GM12878 (cell line): ENCODE results near the gene TSC22D3. TPM values are rescaled to one million over a fixed set of nuclear protein-coding genes. Genes with fewer than 3 reads are reported as not detected.

Experiments
- ATAC-seq: fragments of 200-7000 bp; cut with Tn5 transposase; 3 replicates; pipeline ENCODE4 v1.9.1; 2020; ENCODE audit warnings: mild to moderate bottlenecking, moderate library complexity
- BruUV-seq: library from RNA; stranded (reverse); fragments of 400-500 nt; replicated peaks from 2 replicates; lab custom pipeline; 2021; lab: Mats Ljungman, UMichigan
- CTCF ChIA-PET: fragments of 300-600 bp; sonication (Branson Sonifier 250); formaldehyde crosslinking; extraction: SDS; loops from one replicate; lab custom pipeline; 2021; ENCODE audit warnings: inconsistent platforms; lab: Yijun Ruan, JAX
- POLR2A ChIA-PET: fragments of 350-600 bp; formaldehyde crosslinking; extraction: SDS; loops from one replicate; lab custom pipeline; 2021; ENCODE audit warnings: inconsistent platforms; lab: Charles Lee
- RAD21 ChIA-PET: fragments of 300-600 bp; sonication (Branson Sonifier 250); formaldehyde crosslinking; loops from one replicate; lab custom pipeline; 2023; ENCODE audit warnings: antibody characterized with exemption; ENCODE audit not compliant: unreplicated experiment; lab: Charles Lee
- SMC1A ChIA-PET: fragments of 300-600 bp; sonication (Branson Sonifier 250); formaldehyde crosslinking; loops from one replicate; lab custom pipeline; 2023; ENCODE audit not compliant: unreplicated experiment, uncharacterized antibody; lab: Charles Lee
- DNase-seq: peaks from one replicate; pipeline ENCODE4 v3.0.0-alpha.2; 2011; ENCODE audit warnings: low read depth, low spot score
- FAIRE-seq: peaks from 3 replicates; lab custom pipeline; 2011; peaks lifted over from hg19 to GRCh38; lab: Jason Lieb, UNC
- H2AFZ ChIP-seq: 2 replicates; pipeline ENCODE4 v1.6.0; 2011; ENCODE audit warnings: low read depth, low read length, control low read depth; ENCODE audit not compliant: control insufficient read depth
- H3K27ac ChIP-seq: 2 replicates; pipeline ENCODE4 v1.5.1; 2011; ENCODE audit warnings: control low read depth; ENCODE audit not compliant: control insufficient read depth, insufficient read depth
- H3K27me3 ChIP-seq, 2 experiments: replicated peaks in 1 of 2; 2 replicates each; pipeline versions ENCODE4 v1.6.0 to v1.6.1; 2011; ENCODE audit warnings: low read length in 1 of 2; ENCODE audit not compliant: control insufficient read depth in 2 of 2, insufficient read depth in 2 of 2
- H3K36me3 ChIP-seq, 2 experiments: 2 replicates each; pipeline ENCODE4 v1.5.1; 2011; ENCODE audit warnings: low read length in 1 of 2; ENCODE audit not compliant: control insufficient read depth in 2 of 2, insufficient read depth in 2 of 2
- H3K4me1 ChIP-seq: 2 replicates; pipeline ENCODE4 v1.6.1; 2011; ENCODE audit warnings: mild to moderate bottlenecking, low read length, moderate library complexity, mixed read lengths; ENCODE audit not compliant: control insufficient read depth, insufficient read depth
- H3K4me2 ChIP-seq: 2 replicates; pipeline ENCODE4 v1.6.0; 2011; ENCODE audit warnings: control low read depth; ENCODE audit not compliant: control insufficient read depth, insufficient read depth
- H3K4me3 ChIP-seq: fragments of 200-600 bp; sonication (generic); 2 replicates; pipeline ENCODE4 v1.5.1; 2016
- H3K79me2 ChIP-seq: 2 replicates; pipeline ENCODE4 v1.6.0; 2011; ENCODE audit warnings: low read length; ENCODE audit not compliant: control insufficient read depth, insufficient read depth
- H3K9ac ChIP-seq: 2 replicates; pipeline ENCODE4 v1.8.0; 2011; ENCODE audit warnings: low read length, control low read depth, mixed read lengths; ENCODE audit not compliant: control insufficient read depth, insufficient read depth
- H3K9me3 ChIP-seq: replicated peaks from 3 replicates; pipeline ENCODE4 v1.5.1; 2011; ENCODE audit warnings: mild to moderate bottlenecking, low read length; ENCODE audit not compliant: control insufficient read depth, insufficient read depth
- H4K20me1 ChIP-seq: 2 replicates; pipeline ENCODE4 v1.6.0; 2011; ENCODE audit not compliant: control insufficient read depth, insufficient read depth
- EZH2 ChIP-seq: IDR thresholded peaks from 2 replicates; pipeline ENCODE4 v1.6.1; 2012; ENCODE audit warnings: low read depth, mild to moderate bottlenecking, control low read depth, inconsistent platforms, low read length, borderline replicate concordance; ENCODE audit not compliant: control insufficient read depth
- KLF5 ChIP-seq: fragments of 450-650 bp; IDR thresholded peaks from 2 replicates; pipeline ENCODE4 v1.6.1; 2014; ENCODE audit warnings: mild to moderate bottlenecking; ENCODE audit not compliant: partially characterized antibody
- SMARCA5 ChIP-seq: fragments of 450-650 bp; IDR thresholded peaks from 2 replicates; pipeline ENCODE4 v1.6.1; 2017; ENCODE audit warnings: mild to moderate bottlenecking
- SREBF2 ChIP-seq: IDR thresholded peaks from 2 replicates; pipeline ENCODE4 v1.6.1; 2012; ENCODE audit warnings: mild to moderate bottlenecking, low read length
- TARDBP ChIP-seq: IDR thresholded peaks from 2 replicates; pipeline ENCODE4 v1.6.1; 2016; ENCODE audit warnings: borderline replicate concordance
- WRNIP1 ChIP-seq: IDR thresholded peaks from 2 replicates; pipeline ENCODE4 v1.6.1; 2011; ENCODE audit warnings: low read depth, low read length, improper control_type of control experiment, borderline replicate concordance
- YBX1 ChIP-seq: fragments of 450-650 bp; IDR thresholded peaks from 2 replicates; pipeline ENCODE4 v1.6.1; 2016; ENCODE audit warnings: antibody characterized with exemption
- ZNF24 ChIP-seq: fragments of 450-650 bp; IDR thresholded peaks from 2 replicates; pipeline ENCODE4 v1.6.1; 2017; ENCODE audit warnings: antibody characterized with exemption, mild to moderate bottlenecking
- WGBS: methylation state at CpG from one replicate; pipeline ENCODE4 v1.1.6; 2016; ENCODE audit warnings: low lambda C conversion rate; ENCODE audit not compliant: insufficient replicate concordance, insufficient coverage; ENCODE audit errors: missing lambda C conversion rate; 5-methylcytosine and 5-hydroxymethylcytosine counted together
- in situ Hi-C: fragments of 300-500 bp; cut with MboI; formaldehyde crosslinking; loops from 9 replicates; pipeline ENCODE4 v1.14.3; 2018; ENCODE audit warnings: mixed read lengths
- intact Hi-C: fragments of 100-400 bp; cut with micrococcal nuclease; formaldehyde crosslinking; loops from one replicate; pipeline ENCODE4 v1.14.2; 2022; ENCODE audit not compliant: unreplicated experiment
- polyA plus RNA-seq, 11 experiments: library from polyadenylated mRNA; depleted of rRNA in 4 of 11; unstranded in 6 of 11; stranded (reverse) in 5 of 11; fragments of >200 nt; fragmentation: Nextera tagmentation in 4 of 11; fragmentation: Illumina TruSeq in 1 of 11; extraction: Ambion mirVana in 4 of 11; extraction: Trizol in 1 of 11; gene quantifications; 1 replicate in 1 of 11; 2 replicates in 10 of 11; pipeline versions ENCODE4 v1.2.1 to v1.2.3, GENCODE V29; 2011 to 2016; ENCODE audit warnings: inconsistent platforms in 2 of 11, missing spikeins in 2 of 11, low read depth in 1 of 11
- total RNA-seq, 4 experiments: library from RNA; depleted of rRNA in 3 of 4; stranded (reverse); fragments of >200 nt in 3 of 4; fragmentation: Illumina TruSeq in 1 of 4; extraction: Trizol in 1 of 4; gene quantifications; 2 replicates each; pipeline versions ENCODE4 v1.2.1 to v1.2.3, GENCODE V29; 2013 to 2021
- TF ChIP-seq, protein P1 (sequence below): IDR thresholded peaks from 2 replicates; pipeline ENCODE4 v1.6.1; 2012; ENCODE audit warnings: low read depth, low read length, improper control_type of control experiment
- TF ChIP-seq, protein P2 (sequence below): fragments of 450-650 bp; conservative IDR thresholded peaks from 2 replicates; pipeline ENCODE4 v1.6.1; 2017; ENCODE audit warnings: mild to moderate bottlenecking, moderate library complexity
- TF ChIP-seq, protein P3 (sequence below): fragments of 450-650 bp; formaldehyde crosslinking; IDR thresholded peaks from 2 replicates; pipeline ENCODE4 v1.4.0; 2022; ENCODE audit warnings: mild to moderate bottlenecking, moderate library complexity

TSC22D3 gene
- total and polyA plus RNA-seq, 10 of the 15 experiments (the other 5 are each of a cell fraction or from before 2014, with no cell fraction given) = 4.6 to 122 (median 16.1) TPM

DNA sequence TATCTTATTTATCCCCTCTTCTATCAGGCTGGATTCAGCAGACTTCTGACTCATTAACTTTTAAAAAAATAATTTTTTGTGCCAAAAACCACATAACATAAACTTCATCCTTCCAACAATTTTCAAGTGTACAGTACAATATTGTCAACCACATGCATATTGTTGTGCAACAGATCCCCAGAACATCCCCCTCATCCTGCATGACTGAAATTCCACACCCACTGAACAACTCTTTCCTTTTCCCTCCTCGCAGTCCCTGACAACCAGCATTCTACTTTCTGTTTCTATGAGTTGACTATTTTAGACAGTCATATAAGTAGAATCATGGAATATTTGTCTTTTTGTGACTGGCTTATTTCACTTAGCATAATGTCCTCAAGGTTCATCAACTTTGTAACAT is 47.9 kb upstream of the TSC22D3 start (continued):
- TF ChIP-seq, protein P1, sequence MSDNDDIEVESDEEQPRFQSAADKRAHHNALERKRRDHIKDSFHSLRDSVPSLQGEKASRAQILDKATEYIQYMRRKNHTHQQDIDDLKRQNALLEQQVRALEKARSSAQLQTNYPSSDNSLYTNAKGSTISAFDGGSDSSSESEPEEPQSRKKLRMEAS = no peak
- TF ChIP-seq WRNIP1 (no peak), YBX1 (no peak), SREBF2 (no peak), SMARCA5 (no peak)
- TF ChIP-seq, protein P2, sequence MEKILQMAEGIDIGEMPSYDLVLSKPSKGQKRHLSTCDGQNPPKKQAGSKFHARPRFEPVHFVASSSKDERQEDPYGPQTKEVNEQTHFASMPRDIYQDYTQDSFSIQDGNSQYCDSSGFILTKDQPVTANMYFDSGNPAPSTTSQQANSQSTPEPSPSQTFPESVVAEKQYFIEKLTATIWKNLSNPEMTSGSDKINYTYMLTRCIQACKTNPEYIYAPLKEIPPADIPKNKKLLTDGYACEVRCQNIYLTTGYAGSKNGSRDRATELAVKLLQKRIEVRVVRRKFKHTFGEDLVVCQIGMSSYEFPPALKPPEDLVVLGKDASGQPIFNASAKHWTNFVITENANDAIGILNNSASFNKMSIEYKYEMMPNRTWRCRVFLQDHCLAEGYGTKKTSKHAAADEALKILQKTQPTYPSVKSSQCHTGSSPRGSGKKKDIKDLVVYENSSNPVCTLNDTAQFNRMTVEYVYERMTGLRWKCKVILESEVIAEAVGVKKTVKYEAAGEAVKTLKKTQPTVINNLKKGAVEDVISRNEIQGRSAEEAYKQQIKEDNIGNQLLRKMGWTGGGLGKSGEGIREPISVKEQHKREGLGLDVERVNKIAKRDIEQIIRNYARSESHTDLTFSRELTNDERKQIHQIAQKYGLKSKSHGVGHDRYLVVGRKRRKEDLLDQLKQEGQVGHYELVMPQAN = no peak

DNA sequence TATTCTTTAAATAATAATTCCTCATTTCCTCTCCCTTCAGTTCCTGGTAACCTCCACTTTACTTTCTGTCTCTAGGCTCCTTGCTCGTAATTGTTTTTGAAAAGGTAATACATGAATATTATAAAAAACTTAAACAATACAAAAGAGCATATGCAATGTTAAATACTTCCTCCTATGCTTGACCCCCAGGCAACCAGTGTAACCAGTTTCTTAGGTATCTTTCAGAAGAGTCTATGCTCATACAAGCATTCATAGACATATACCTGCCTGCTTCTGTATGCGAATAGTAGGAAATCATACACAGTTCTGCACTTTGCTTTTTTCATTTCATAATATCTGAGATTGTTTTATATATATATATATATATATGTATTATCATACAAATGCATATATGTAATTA is 47.5 kb upstream of the TSC22D3 start:
- no peaks in the 10 kb centered on the region for H3K4me1 ChIP-seq
- ChIA-PET CTCF (no interaction called here), SMC1A (no interaction called here), POLR2A (interaction anchor here (0.7 kb wide), 1 partner anchor 318 kb away, joined by 3 read pairs; no protein-coding TSS in a partner anchor), RAD21 (no interaction called here)
- FAIRE-seq (no peak), DNase-seq (no peak), ATAC-seq (no peak)
- whole genome bisulfite sequencing = 56% methylated on average over 2 of the region's 2 CpGs
- H3K4me2 ChIP-seq = no peak overlapping the region
- H3K4me3 ChIP-seq = no peak overlapping the region
- no peak overlapping the region for H3K27ac ChIP-seq
- H3K9me3 ChIP-seq = no peaks in the 10 kb centered on the region; the same call in 2 of the 3 replicates
- 0 out of 4 replicates have a peak, but pooled peaks cover 0 to 4% of the 10 kb centered on the region in 2 experiments for H3K27me3 ChIP-seq
- H4K20me1 ChIP-seq = no peaks in the 10 kb centered on the region; the same call in 1 of the 2 replicates
- H3K9ac ChIP-seq = no peak overlapping the region
- BruUV-seq = no TSS peak
- H2AFZ ChIP-seq = no peak overlapping the region
- intact Hi-C loops = no loop called here
- no peaks in the 10 kb centered on the region for H3K79me2 ChIP-seq
- H3K36me3 ChIP-seq = no peaks in the 10 kb centered on the region
- in situ Hi-C loops = no loop called here
- TF ChIP-seq, protein P3, sequence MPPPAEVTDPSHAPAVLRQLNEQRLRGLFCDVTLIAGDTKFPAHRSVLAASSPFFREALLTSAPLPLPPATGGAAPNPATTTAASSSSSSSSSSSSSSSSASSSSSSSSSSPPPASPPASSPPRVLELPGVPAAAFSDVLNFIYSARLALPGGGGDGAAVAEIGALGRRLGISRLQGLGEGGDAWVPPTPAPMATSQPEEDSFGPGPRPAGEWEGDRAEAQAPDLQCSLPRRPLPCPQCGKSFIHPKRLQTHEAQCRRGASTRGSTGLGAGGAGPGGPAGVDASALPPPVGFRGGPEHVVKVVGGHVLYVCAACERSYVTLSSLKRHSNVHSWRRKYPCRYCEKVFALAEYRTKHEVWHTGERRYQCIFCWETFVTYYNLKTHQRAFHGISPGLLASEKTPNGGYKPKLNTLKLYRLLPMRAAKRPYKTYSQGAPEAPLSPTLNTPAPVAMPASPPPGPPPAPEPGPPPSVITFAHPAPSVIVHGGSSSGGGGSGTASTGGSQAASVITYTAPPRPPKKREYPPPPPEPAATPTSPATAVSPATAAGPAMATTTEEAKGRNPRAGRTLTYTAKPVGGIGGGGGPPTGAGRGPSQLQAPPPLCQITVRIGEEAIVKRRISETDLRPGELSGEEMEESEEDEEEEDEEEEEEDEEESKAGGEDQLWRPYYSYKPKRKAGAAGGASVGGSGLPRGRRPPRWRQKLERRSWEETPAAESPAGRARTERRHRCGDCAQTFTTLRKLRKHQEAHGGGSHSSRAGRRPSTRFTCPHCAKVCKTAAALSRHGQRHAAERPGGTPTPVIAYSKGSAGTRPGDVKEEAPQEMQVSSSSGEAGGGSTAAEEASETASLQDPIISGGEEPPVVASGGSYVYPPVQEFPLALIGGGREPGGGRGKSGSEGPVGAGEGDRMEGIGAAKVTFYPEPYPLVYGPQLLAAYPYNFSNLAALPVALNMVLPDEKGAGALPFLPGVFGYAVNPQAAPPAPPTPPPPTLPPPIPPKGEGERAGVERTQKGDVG = no peak
- no peak for TF ChIP-seq ZNF24
- no peak for TF ChIP-seq EZH2
- no peak for TF ChIP-seq TARDBP
- no peak for TF ChIP-seq KLF5
